HG03175 (cell line): ENCODE data around the gene OXSM.

Experiments
- ATAC-seq: cut with Tn5 transposase; IDR thresholded peaks from one replicate; pipeline ENCODE4 v1.9.1; 2021; ENCODE audit warnings: mild to moderate bottlenecking, moderate library complexity; ENCODE audit not compliant: unreplicated experiment

OXSM gene

GRCh38 chr3:25803833-25804232 is 13.9 kb downstream of the OXSM start:
- no peak for ATAC-seq

- no peak for ATAC-seq
These were observed 14.8 kb downstream of the OXSM start for GRCh38 chr3:25804676-25805075.

DNA sequence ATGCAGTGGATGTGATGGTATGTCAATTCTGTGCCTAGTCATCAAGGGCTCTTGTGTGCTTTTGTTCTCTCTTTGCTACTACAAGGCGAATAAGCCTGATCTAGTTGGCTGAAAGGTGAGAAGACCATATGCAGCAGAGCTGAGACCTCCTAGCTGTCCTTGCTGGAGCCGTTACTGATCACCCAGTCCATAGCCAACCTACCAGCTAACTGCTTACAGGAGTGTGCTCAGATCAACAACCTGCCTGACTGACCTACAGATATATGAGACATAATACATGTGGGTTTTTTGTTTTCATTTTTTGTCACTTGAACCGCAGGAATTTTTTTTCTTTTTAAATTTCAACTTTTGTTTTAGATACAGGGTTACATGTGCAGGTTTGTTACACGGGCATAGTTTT is 22.8 kb downstream of the OXSM start:
- ATAC-seq = no peak

DNA sequence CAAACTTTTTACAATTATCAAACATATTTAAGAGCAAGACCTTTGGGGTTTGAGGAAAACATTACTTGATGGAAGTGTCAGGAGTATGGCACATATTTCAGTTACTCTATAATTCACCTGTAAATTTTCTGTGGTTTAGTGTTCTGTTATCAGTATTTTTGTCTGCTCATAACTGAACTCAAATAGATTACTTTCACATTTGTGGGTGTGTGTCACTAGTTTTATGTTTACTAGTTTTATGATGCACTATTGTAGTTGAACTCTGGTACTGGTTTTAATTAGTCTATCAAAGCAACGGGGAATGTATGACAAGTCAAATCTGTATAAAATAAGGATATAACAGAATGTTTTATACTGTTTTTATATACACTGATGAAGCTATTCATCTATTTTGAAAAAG is 27.2 kb downstream of the OXSM start:
- peak; percentile 40 for ATAC-seq

- ATAC-seq = no peak
These were observed 27.7 kb downstream of the OXSM start for GRCh38 chr3:25817638-25818037.

DNA sequence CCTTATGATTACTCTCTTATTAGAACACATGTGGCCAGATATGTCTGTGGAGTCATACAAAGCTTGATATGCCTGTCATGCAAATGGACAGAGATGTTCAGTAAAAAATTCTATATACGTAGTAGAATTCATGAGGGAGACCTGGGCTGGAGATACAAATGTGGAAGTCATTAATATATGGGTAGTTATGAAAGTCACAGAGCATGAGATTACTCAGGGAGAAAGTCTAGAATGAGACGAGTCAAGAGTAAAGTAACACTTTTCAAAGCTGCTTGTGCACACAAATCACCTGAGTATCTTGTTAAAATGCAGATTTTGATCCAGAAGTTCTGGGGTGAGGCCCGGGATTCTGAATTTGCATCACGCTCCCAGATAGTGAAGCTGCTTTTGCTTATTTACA is 28.4 kb downstream of the OXSM start:
- no peak for ATAC-seq

DNA sequence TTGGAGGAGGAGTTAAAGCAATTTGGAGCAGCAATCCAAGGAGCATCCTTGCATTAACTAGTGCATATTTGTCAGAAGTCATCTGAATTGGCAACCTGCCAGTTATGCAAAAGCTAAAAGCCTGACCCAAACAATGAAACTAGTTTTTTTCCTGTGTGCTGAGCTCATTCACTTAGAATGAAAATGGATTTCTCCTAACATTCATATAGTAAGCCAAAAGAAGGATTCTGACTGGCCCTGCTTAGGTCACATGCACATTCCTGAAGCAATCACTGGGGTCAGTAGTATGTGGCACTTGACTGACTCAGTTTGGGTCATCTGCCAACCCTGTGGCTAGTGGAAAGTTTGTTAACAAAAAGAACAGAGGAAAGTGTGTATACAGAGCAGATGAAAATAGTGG is 30.5 kb downstream of the OXSM start:
- no peak for ATAC-seq

GRCh38 chr3:25820816-25821486 is 31.1 kb downstream of the OXSM start:
- no peak for ATAC-seq

DNA sequence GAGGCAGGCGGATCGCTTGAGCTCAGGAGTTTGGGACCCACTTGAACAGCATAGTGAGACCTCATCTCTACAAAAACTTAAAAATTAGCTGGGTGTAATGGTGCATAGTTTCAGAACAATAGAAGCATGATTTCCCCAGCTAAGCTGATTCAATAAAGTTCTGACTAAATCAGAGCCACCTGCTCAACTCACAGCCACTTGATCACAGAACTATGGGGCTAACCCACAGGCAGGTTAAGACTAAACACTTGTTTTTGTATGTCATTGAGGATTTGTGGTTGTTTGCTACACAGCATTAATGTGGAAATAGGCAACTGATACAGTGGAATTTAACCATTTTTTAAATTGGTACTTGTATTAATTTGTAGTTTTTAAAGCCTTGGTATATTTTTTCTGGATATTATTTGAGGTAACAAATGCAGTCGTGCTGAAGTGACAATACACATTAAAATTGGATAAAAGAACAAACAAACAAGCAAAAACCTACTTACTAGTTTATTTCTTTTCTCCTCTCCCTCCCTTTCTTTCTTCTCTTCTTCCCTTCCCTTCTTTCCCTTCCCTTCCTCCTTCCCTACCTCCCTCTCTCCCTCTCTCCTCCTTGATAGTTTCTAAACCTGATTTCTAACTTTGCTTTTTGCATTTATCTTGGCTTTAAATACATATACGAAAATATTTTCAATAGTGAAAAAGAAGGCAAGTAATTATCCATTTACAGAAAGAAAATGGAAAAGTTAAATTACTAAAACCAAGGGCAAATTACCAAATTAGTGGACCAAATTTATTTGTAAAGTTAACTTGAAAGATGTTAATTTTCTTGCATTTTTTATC is 32.1 kb downstream of the OXSM start:
- ATAC-seq = no peak

- ATAC-seq = no peak
These were observed 33.4 kb downstream of the OXSM start for GRCh38 chr3:25823314-25823713.

GRCh38 chr3:25826510-25826909 is 36.6 kb downstream of the OXSM start:
- ATAC-seq = no peak

DNA sequence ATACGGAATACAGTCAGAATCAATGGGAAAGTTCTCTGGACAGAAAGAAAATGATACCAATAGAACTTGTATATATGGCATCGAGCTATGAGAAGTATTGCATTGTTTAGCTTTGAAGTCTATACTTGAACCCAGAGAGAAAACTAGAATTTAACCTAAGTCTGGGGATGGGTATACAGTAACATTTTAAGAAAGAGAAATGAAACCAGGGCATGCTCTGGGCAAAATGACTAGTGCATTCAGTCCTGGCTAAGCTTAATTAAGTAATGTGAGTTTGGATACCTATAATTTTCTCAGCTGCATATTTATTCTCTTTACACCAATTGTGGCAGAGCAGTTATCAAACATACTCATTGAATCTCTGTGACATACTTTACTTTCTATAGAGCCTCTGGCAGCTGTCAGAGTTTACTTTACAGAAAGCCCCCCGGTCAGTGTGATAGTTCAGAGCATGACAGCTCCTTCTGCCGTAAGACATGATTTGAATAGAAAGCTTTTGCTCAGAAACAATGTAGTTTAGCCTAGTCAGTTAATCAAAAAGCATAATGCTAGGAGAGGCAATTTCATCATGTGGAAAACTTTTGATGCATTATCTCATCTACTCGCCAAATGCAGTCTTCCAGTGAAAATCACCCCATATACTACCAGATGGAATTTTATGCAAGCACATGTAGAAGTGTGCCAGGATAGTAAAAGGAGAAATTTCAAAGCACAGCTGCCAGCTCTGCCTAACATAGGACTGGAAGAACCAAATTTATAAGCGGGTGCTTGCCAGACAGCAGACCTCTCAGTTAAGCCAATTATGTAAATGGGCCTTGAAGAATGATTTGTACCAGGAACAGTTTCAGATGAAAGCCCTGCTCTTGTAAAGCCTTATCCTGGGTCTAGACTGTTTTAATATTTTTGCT is 40.7 kb downstream of the OXSM start:
- no peak for ATAC-seq

DNA sequence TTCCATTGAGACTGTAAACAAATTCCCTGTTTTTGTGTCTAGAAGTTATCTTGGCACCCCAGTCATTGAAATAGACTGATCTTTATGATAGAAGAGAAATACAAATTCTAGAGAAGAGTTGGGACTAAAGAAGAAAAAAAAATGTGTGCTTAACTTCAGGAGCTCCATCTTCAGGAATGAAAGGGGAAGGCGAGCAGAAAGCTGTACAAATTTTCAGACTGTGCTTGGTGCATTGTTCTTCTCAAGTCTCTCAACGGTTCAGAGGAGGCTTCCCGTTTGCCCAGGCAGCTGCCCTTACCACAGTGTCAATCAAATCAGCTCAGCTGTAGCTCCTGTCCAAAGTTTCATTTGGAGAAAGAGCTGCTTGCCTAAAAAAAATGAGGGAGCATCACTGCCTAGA is 41.7 kb downstream of the OXSM start:
- ATAC-seq = no peak

- peak; percentile 67 for ATAC-seq
These were observed 44.5 kb downstream of the OXSM start for GRCh38 chr3:25834346-25834745.

DNA sequence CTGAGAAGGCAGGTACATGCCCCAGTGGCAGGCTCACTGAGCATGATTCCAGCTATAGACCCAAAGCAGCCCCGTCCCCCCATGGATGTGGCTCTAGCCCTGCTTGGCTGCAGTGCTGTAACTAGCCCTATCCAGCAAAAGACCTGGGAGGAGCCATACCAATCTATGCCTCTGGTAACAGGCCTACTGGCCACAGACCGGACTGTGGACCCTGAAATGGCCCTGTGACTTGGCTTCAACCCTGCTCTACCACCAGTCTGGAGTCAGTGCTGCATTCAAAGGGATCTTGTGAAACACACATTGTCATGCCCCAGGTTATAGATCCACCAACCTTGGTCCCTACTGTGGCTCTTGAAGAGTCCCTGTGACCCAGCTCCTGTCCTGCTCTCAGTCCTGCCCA is 46.7 kb downstream of the OXSM start:
- no peak for ATAC-seq

DNA sequence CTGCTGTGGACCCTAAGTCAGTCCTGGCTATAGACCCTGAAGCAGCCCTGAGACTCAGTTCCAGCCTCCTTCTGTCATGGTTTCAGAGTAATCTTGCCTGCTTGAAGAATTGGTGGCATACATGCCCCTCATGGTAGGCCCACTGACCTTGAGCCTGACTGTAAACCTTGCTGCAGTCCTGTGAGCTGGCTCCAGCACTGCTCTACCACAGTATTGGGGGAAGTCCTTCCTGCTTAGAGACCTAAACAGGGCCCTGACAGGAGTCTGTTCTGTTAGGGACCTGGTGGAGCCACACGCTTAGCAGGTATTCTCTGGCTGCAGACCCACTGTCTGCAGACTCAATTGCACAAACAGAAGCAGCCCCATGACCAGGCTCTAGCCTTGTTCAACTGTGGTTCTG is 47.1 kb downstream of the OXSM start:
- no peak for ATAC-seq

DNA sequence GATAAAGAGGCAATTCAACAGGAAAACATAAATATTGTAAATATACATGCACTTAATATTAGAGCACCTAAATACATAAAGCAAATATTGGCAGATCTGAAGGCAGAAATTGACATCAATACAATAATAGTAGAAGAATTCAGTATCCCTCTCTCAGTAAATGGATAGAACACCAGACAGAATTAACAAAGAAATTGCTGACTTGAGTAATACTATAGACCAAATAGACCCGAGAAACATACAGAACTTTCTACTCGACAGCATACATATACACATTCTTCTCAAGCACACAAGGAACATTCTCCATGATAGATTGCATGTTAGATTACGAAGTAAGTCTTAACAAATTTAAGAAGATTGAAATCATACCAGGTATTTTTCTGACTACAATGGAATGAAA is 50.2 kb downstream of the OXSM start:
- no peak for ATAC-seq

DNA sequence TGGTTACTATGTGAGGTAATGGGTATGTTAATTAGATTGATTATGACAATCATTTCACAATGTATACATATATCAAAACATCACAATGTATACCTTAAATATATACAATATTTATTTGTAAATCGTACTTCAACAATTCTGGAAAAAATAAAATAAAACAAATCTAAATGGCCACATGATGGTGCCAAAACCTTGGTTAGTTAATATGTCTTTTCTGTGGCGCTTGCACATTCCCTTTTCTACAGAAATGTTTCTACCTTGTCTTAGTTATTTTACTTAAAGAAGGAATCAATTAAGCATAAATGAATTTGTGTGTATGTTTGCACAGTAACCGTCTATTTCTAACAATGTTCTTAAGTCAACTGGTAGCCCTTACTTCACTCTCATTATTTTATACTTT is 53.4 kb downstream of the OXSM start:
- ATAC-seq = no peak
